GM08714 (cell line): ENCODE data around the gene DNAH17.

Experiments
- H3K4me3 ChIP-seq: fragments of 200-500 bp; sonication (Bioruptor generic); 2 replicates; pipeline ENCODE4 v1.5.1; 2014; ENCODE audit warnings: mild to moderate bottlenecking, low read length, inconsistent platforms
- ZNF274 ChIP-seq: IDR thresholded peaks from 2 replicates; pipeline ENCODE4 v1.6.1; 2012; ENCODE audit warnings: mild to moderate bottlenecking, low read depth, low read length

DNAH17 gene

DNA sequence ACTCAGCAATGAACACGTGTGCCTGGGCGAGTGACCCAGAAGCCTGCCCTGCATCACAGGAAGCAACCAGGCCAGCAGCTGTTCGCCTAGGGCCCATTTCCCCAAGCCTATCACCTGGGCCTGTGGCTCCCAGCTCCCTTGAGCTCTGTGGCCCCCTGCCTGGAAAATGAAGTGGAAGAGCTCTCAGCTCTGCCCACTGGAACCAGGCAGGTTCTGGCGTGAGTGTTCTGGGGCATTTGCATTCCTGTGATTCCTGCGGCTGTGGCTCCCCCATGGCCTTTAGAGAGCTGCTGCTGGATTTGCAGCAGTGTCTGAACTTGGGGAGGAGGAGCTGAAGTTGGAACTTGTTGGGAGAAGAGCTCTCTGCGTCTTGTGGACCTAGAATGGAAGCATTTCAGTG is 175.9 kb downstream of the DNAH17 start:
- no peak for TF ChIP-seq ZNF274
- H3K4me3 ChIP-seq: no peak overlapping the region

DNA sequence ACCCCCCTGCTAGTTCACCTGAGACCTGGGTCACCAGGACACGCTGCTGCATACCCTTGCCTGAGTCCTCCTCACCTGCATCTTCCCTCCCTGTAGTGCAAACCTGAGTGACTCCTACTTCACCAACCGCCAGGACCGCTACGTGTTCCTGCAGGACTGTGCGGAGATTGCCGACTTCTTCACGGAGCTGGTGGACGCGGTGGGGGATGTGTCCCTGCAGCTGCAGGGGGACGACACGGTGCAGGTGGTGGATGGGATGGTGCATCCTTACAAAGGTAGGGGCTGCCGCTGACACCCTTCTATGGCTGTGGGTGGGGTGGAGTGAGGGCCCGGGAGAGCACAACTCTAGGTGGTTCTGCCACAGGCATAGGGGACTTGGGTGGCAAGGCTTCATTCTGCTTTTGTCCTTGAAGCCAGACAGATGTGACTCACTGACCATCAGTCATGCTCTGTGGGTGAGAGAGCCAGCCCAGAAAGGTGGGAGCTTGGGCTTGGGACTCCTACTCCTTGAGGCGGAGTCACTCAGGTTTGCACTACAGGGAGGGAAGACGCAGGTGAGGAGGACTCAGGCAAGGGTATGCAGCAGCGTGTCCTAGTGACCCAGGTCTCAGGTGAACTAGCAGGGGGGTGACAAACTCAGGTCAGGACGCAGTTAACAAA is 176.5 kb downstream of the DNAH17 start:
- no peak for TF ChIP-seq ZNF274
- no peak overlapping the region for H3K4me3 ChIP-seq

DNA sequence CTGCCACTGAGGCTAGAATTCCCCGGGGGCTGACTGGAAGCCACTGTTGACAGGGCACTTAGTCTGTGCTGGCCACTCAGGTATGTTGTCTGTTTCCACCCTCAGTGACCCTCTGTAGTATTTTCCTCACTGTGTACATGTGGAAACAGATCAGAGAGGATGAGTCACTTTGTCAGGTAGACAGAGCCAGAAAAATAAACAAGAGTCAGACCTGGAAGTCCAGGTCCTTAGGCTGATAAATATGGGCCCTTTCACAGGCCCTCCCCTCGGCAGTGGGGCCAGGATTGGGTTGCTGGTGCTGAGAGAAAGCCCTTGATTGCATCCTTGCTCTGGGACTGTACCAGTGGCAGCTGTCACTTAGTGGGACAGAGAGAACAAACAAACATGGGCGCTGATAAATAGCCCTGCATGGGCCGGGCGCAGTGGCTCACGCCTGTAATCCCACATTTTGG is 177.5 kb downstream of the DNAH17 start:
- no peak for TF ChIP-seq ZNF274
- no peak overlapping the region for H3K4me3 ChIP-seq

DNA sequence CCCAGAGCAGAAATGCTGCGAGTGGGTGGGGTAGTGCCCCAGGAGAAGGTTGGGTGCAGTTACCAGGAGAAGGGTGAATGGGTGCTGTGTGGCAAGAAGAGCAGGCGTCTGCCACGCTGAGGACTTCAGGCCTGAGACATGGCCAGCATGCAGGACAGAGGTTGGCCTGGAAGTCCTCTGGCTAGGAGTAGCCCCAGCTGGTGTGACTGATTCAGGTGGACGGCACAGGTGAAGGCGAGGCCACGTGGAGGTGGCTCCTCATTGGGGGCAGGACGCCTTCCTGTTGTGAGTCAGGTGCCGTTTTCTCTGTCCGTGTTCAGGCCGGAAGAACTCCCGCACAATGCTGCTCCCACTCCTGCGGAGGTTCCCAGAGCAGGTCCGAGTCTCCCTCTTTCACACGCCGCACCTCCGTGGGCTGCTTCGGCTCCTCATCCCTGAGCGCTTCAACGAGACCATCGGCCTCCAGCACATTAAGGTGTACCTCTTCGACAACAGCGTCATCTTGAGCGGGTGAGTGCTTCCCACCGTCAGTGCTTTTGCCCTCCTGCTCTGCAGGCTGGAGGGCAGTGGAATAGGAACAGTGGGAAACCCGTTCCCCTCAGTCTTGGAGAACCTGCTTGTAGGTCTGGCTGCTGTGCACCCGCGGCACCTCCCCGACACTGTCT is 178.0 kb downstream of the DNAH17 start:
- H3K4me3 ChIP-seq: no peak overlapping the region
- no peak for TF ChIP-seq ZNF274

DNA sequence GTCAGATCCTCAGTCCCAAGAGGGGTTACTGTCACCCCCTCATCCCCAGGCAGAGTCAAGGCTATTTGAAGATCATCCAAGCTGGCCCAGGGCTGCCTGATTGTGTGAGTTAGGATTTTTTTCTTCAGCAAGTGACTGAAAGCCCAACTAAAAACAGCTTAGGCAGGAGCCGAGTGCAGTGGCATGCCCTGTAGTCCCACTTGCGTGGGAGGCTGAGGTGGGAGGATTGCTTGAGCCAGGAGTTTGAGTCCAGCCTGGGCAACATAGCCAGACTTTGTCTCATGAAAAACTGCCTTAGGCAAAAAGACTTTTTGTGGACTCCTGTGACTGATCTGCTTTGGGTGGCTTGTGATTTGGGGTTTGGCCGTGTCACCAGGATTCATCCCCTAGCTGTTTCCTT is 178.8 kb downstream of the DNAH17 start:
- TF ChIP-seq ZNF274: no peak
- no peak overlapping the region for H3K4me3 ChIP-seq

DNA sequence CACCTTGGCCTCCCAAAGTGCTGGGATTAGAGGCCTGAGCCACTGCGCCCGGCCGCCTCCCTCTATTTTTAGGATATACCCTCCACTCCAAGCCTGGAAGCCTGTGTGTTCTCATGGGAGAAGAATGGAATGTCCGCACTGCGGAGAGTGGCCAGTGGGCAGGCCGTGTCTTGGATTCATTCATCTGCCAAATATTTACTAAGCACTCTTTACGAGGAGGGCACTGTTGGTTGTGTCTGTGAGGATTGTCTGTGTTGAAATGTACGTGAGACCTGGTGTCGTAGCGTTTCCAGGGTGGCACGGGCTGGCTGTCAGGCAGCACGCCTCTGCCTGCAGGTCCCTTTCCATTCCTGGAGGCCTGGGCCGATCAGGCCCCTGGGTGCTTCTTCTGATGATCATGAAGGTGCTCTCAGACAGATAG is 179.5 kb downstream of the DNAH17 start:
- no peak for TF ChIP-seq ZNF274
- no peak overlapping the region for H3K4me3 ChIP-seq

DNA sequence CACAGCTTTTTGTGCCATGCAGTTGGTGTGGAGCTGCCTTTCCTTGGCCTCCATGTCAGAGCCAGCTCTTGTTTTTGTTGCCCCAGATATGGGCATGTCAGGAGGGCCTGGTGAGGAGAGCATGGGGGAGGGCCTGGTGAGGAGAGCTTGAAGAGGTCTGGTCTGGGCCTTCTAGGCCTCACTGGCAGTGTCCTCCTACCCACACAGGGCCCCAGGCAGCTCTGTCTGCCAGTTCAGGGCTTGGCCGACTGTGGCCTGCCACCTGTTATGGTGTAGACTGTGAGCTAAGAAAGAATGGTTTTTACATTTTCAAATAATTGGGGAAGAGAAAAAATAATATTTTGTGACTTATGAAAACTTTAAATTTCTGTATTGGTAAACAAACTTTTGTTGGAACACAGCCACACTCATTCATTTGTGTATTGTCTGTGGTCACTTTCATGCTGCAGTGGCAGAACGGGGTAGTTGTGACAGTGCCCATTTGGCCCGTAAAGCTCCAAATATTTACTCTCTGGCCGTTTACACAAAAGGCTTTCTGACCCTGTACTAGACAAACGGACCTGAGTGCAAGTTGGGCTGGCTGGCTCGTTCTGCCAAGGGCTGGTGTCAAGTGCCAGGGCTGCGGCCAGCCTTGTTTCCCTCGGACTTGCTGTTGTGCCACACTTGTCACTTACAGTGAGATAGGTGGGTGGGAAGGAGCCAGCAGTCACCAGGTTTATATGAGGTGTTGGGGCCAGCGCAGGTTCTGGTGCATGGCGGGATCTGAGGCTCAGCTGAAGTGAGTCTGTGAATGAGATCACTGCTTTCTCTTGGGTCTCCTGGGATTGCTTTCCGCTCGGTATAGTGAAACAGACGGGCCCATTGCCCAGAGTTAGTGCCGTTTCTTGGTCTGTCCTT is 180.5 kb downstream of the DNAH17 start:
- H3K4me3 ChIP-seq: no peak overlapping the region
- no peak for TF ChIP-seq ZNF274

DNA sequence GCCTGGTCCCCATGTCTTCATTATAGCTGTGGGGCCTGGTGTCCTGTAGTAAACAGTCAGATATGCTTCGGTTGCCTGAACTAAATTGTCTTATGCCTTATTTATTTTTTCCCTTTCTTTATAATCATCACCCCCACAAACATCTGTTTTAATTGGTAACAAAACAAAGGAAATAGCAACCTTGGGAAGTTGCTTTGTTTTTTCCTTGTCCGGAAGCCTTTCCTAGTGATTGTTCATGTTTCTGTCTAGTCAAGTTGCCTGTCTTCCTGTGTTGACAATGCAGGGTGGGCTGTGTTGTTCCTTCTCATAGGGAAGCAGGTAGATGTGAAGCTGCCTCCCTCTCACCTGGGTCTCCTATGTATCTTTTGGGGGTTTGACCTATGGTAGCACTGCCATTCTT is 182.0 kb downstream of the DNAH17 start:
- H3K4me3 ChIP-seq: no peak overlapping the region
- no peak for TF ChIP-seq ZNF274

DNA sequence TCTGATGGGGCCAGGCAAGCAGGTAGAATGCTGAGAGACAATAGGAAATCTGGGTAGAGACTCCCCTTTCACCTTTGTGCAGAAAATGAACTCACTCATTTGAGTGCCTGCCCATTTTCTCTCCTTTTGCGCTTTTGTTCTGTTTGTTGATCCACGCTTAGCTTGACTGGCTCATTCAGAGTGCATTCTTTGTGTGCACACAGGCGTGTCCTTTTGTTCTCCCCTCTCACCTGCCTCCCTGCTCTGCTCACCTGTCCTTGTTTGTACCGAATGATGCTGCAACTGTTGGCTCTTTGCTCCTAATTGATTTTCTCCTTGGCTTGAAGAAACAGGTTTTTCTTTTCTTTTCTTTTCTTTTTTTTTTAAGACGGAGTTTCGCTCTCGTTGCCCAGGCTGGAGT is 183.0 kb downstream of the DNAH17 start:
- no peak overlapping the region for H3K4me3 ChIP-seq
- no peak for TF ChIP-seq ZNF274

DNA sequence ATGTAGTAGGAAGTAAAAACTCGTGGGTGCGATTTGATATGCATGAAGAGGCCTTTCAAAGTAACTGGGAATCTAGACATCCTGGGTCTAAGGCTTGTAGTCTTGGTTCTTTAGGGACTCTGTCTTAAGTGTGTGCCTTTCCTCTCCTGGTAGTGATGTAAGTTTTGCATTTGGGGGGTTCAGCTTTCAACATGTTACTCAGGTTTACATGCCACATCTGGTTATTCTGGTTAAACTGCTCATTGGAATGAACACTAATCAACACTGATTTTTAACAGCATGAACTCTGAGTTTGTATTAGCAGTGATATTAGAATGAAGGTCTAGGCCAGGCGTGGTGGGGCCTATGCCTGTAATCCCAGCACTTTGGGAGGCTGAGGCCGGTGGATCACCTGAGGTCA is 183.6 kb downstream of the DNAH17 start:
- no peak overlapping the region for H3K4me3 ChIP-seq
- TF ChIP-seq ZNF274: no peak

DNA sequence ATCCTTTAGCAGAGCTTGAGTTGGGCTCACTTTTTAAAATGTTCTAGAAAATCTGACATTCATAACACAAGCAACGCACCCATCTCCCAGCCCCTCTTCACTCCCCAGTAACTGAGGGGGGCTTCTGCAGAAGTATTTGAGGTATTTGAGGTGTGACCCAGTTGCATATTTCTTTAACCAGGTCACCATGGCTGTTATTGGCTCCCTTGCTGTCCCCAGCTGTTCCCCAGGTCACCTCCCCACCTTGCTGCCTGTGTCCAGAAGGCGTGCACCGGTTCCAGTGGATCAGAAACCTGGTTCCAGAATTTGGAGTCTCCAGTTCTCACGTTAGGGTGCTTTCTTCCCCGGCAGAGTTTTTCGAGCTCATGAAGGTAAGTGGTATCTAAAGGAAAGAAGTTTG is 184.9 kb downstream of the DNAH17 start:
- TF ChIP-seq ZNF274: no peak
- no peak overlapping the region for H3K4me3 ChIP-seq

DNA sequence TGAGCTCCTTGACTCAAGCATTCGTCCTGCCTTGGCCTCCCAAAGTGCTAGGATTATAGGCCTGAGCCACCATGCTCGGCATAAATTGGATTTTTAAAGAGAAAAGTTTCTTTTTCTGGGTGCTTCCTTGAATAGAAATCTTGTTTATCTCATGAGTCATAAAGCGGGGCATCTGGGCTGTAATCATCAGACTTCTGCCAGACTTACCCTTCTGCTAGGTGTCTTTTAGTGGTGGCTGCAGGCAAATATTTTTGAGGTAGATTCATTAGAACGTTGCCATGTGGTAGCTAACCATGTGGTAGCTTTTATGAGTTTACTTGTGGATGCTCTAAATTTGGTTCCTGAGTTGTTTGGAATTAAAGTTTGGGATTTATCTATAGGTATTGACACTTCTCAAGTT is 185.4 kb downstream of the DNAH17 start:
- no peak for TF ChIP-seq ZNF274

DNA sequence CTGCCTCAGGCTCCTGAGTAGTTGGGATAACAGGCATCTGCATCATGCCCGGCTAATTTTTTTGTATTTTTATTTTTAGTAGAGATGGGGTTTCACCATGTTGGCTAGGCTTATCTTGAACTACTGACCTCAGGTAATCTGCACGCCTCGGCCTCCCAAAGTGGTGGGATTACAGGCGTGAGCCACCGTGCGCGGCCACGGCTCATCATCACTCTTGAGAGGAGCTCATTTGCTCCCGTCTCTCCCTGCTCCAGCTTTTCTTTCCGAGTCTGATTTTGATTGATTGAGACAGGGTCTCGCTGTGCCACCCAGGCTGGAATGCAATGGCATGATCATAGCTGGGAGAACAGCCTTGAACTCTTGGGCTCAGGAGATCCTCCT is 186.2 kb downstream of the DNAH17 start:
- H3K4me3 ChIP-seq: no peak overlapping the region
- TF ChIP-seq ZNF274: no peak

More for the DNA sequence above, 185.4 kb downstream of the DNAH17 start:
- H3K4me3 ChIP-seq: no peak overlapping the region

DNA sequence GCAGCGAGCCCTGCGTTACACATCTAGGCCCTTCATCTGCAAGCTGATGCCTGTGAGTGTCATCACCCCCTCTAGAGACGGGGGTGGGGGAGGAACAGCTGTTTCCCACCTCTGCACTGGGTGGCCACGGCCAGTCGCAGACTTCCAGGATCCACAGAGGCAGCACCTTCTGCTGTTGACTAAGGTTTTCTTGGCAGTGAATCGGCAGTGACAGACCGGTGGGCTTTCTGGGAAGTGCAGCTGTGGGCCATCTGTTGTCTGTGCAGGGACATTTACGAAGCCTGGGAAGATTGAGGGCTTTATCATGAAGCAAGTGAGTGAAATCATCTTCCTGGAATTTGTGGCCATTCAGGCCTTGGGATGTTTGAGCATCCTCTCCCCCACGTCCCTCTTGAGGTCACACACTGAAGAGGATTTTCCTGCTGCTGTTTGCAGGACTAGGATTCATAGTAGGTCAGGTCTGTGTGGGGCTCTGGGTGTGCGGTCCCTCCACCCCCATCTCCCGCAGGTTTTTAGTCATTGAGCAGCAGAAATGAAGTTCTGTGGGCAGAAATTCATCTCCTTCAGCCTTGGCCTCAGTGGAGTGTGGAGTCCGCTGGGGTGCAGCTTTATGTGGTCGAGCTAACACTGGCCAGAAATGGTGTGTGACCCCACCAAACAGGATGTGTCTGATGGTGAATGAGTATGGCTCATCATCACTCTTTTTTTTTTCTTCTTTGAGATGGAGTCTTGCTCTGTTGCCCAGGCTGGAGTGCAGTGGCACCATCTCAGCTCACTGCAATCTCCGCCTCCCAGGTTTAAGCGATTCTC is 186.8 kb downstream of the DNAH17 start:
- no peak overlapping the region for H3K4me3 ChIP-seq
- TF ChIP-seq ZNF274: no peak
